Melanocyte of skin (primary cell): ENCODE data around the gene RNF43. TPM values are rescaled to one million over a fixed set of nuclear protein-coding genes. Genes with fewer than 3 reads are reported as not detected.

ENCODE experiments used
- total RNA-seq, 2 donors: library from RNA; depleted of rRNA; stranded (reverse); fragments of >200 nt; gene quantifications; 2 replicates each; pipeline ENCODE4 v1.2.3, GENCODE V29; 2012

The RNF43 gene
- total RNA-seq, result 1 to 10 TPM; 2.3 to 6.5 TPM

DNA sequence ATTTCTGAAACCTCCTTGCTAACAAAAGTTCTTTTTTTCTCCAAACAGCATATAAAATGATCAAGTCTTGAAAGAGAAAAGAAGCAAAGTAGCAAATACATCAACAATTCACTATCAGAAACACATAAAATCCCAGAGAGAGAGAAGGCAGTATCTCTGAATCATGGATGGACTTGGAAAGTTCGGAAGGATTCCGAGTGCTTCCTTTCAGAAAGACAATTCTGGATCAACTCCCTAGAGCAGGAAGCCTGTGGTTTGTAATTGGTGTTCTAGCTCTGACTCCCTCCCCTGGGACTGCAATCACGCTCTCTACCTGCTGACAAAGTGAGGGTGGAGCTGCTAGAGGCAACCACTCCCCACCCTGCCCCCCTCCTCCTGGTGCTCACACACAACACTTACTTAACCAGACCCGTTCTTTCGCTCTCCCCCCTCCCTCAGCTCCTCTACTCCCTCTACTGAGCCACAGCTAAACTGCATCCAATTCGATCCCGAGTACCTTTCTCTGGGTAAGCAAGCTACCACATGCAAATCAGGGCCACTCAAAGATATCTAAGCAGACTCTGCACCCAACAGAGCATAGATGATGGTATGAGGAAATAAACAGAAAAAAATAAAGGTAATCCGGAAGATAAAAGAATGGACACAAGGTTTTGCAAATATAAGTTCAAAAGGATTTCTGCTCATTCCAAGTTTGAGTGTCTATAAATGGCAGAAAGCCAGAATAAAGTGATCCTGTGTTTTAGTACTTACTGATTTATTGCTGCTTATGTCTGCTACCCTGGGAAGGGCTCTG lies at the start of gene RNF43:
Gene RNF43, minus strand, starts transcription at position 235 of the 793 bp plus-strand sequence. CDS start 1,957 bp downstream, outside the sequence.

Other genes with a start within 250 kb of the RNF43 start
- gene EPX, start 224.8 kb downstream of the RNF43 start, total RNA-seq, result not detected
- gene MKS1, start 198.3 kb downstream of the RNF43 start, total RNA-seq, result 10 to 100 TPM; 10.3 to 15.1 TPM
- not detected for gene LPO, start 178.9 kb downstream of the RNF43 start, total RNA-seq
- gene MPO, start 136.6 kb downstream of the RNF43 start, total RNA-seq, result under 1 TPM in 1 of 2 donors, not detected in 1; 0.34 TPM
- gene TSPOAP1, start 88.7 kb downstream of the RNF43 start, total RNA-seq, result 1 to 10 TPM in 1 of 2 donors, under 1 TPM in 1; 0.33 to 2.8 TPM
- gene SUPT4H1, start 65.3 kb downstream of the RNF43 start, total RNA-seq, result 10 to 100 TPM; 38.5 to 62.9 TPM
- gene HSF5, start 70.9 kb upstream of the RNF43 start, total RNA-seq, result not detected
- gene MTMR4, start 97.1 kb upstream of the RNF43 start, total RNA-seq, result 10 to 100 TPM; 56.4 to 69.9 TPM